Stimulated activated CD4-positive, alpha-beta T cell treated with anti-CD3 and anti-CD28 coated beads, TNF-alpha, amount 100 ng/mL, for 24 hours (primary cell): ENCODE measurements around the gene EMILIN1.
"Not testable (repeated sequence)": the region's sequence is repeated elsewhere in the genome, so short reads cannot be mapped to it uniquely, and the experiment has no call there.

ENCODE experiments used
- DNase-seq, 3 experiments: peaks; one replicate each; pipeline ENCODE4 v3.0.0-alpha.2; 2020; ENCODE audit warnings: low read depth in 3 of 3

EMILIN1 gene

DNA sequence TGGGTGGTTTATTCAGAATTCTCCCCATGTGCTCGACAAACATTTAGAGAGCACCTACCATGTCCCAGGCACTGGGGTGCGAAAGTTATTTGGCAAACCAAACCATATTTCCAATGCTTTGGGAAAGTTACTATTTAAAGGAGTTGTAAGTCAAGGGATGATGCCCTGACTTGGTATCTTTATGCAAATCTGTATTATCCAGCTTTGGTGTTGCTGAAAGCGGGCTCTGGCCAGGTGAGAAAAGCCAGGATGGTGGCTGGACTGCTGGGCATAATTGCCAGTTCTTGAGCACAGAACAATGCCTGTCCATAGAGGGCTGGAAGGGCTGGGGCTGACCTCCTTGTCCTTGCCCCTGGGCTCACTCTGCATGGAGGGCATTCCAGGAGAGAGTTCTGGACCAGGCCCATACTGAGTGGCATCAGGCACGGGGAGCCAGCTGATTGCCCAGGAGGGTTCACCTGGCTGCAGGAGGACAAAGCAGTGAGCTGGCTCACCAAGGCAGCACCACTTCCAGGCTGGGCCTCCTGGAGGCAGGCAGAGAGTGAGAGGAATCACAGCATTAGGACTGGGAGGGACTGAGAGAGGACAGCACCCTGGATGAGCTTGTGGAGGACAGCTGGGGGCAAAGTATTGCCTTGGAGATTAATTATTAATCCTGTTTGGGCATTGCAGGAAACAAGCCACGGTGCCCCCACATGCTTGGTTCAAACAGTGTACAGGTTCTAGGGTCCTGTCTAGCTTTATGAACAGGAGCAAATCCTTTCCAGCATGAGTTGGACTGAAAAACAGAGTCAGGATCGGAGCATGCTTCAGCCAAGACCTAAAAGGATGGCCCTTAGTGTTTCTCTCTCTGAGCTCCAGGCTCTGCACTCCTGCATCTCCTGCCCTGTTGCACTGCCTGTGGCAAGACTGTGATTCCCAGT lies 15.3 kb downstream of the EMILIN1 start:
- DNase-seq: no peak

GRCh38 chr2:27094353-27094984 lies 16.1 kb downstream of the EMILIN1 start:
- no peak for DNase-seq

- DNase-seq: no peak
These were observed 17.0 kb downstream of the EMILIN1 start for GRCh38 chr2:27095427-27095744.

DNA sequence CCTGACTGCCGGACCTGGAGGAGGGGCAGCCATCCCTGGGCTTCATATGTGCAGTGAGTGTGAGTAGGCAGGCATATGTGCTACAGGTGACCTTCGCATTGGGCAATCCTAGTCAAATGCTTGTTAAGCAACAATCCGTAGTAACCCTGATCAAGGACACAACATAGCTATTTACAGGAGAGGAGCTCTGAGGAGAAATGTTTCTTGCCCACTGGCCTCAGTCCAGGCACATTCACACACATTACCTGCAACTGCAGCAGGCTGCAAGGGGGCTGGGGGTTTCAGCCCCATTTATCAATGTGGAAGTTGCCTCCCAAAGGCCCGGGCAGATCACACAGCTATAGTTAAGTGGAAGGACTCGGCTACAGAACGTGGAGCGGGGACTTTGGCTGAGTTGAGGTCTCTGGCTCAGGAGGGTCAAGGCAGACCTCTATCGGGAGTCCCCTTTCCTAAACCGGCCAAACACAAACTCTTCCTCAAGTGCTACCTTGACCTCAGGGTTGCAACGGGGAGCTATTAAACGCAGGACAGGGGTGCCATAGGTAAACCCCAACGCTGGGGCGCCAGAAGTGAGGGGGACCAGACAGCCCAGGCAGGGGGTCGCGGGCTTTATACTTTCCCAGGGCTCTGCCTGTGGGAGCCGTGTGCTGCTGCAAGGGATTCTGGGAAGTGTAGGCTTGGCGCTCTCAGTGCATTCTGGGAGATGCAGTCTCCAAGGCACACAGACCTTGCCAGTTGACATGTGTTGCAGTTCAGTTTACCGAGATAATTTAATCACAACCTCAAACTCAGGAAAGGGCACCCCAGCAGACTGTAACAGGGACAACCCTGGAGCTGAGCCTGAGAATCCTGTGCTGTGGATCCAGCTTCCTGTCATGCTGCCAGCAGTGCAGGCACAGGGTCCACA lies 17.6 kb downstream of the EMILIN1 start:
- peak in 1 of 3 experiments; percentile 46 for DNase-seq

- DNase-seq: no peak
These were observed 18.4 kb downstream of the EMILIN1 start for GRCh38 chr2:27096748-27097297.

DNA sequence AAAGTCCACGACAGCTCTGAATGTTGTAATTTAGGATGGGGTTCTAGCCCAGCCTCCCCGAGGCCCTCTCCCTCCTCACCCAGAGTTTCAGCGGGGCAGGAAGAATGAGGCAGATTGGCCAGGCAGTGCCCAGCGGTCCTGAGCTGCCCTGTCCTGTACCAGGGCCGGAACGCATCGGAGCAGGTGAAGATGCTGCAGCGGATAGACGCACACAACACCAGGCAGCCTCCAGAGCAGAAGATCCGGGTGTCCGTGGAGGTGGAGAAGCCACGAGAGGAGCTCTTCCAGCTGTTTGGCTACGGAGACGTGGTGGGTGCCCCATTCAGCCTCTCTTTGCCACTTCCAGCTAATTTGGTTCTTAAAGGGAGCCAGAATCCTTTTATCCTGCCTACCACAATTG lies 18.9 kb downstream of the EMILIN1 start:
- no peak for DNase-seq

DNA sequence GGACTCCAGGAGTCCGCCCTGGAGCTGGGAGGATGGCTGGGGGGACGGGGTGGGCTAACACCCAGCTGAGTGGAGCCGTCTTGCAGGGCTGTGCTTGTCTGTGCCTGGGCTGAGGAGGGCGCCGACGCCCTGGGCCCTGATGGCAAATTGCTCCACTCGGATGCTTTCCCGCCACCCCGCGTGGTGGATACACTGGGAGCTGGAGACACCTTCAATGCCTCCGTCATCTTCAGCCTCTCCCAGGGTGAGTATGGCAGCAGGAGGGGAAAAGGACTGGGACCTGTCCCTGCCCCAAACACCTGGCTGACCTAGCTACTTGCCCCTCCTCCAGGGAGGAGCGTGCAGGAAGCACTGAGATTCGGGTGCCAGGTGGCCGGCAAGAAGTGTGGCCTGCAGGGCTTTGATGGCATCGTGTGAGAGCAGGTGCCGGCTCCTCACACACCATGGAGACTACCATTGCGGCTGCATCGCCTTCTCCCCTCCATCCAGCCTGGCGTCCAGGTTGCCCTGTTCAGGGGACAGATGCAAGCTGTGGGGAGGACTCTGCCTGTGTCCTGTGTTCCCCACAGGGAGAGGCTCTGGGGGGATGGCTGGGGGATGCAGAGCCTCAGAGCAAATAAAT lies 21.0 kb downstream of the EMILIN1 start:
- no peak for DNase-seq

DNA sequence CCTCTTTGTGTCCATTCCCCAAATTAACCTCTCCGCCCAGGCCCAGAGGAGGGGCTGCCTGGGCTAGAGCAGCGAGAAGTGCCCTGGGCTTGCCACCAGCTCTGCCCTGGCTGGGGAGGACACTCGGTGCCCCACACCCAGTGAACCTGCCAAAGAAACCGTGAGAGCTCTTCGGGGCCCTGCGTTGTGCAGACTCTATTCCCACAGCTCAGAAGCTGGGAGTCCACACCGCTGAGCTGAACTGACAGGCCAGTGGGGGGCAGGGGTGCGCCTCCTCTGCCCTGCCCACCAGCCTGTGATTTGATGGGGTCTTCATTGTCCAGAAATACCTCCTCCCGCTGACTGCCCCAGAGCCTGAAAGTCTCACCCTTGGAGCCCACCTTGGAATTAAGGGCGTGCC lies 21.6 kb downstream of the EMILIN1 start:
- no peak for DNase-seq

GRCh38 chr2:27102329-27102728 lies 23.9 kb downstream of the EMILIN1 start:
- no peak for DNase-seq

- DNase-seq: no peak
These were observed 27.6 kb downstream of the EMILIN1 start for GRCh38 chr2:27105981-27106380.

DNA sequence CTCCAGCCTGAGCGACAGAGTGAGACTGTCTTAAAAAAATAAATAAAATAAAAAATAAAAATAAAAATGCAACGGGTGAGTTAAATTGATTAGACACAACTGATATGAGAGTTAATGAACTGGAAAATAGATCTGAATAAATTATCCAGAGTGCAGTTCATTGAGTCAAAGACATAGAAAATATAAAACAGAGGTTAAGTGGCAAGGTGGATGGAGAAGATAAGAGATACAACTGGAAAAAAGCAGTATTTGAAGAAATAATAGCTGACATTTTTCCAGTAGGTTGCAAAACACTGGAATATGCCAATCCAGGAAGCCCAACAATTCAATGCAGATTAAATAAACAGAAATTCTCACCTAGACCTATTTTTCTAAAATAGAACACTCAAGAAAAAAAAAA lies 29.8 kb downstream of the EMILIN1 start:
- DNase-seq: no peak

DNA sequence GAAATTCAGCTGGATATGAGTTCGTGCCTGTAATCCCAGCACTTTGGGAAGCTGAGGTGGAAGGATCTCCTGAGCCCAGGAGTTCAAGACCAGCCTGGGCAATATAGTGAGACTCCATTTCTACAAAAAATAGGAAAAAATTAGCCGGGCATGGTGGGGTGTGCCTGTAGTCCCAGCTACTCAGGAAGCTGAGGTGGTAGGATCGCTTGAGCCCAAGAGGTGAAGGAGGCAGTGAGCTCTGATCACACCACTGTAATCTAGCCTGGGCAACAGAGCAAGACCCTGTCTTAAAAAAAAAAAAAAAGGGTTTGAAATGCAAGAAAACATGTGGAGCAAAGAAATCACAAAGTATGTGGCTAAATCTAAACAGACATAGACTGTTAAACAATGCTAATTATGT lies 30.7 kb downstream of the EMILIN1 start:
- DNase-seq: no peak

DNA sequence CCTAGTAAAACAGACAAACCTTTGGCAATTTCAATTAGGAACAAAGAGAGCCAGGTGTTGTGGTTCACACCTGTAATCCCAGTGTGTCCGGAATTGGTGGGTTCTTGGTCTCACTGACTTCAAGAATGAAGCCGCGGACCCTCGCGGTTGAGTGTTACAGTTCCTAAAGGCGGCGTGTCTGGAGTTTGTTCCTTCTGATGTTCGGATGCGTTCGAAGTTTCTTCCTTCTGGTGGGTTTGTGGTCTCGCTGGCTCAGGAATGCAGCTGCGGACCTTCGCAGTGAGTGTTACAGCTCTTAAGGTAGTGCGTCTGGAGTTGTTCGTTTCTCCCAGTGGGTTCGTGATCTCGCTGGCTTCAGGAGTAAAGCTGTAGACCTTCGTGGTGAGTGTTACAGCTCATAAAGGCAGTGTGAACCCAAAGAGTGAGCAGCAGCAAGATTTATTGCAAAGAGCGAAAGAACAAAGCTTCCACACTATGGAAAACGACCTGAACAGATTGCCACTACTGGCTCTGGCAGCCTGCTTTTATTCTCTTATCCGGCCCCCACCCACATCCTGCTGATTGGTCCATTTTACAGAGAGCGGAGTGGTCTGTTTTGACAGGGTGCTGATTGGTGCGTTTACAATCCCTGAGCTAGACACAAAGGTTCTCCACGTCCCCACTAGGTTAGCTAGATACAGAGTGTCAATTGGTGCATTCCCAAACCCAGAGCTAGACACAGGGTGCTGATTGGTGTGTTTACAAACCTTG lies 32.4 kb downstream of the EMILIN1 start:
- DNase-seq: not testable (repeated sequence)

- not testable (repeated sequence) for DNase-seq
These were observed 33.1 kb downstream of the EMILIN1 start for GRCh38 chr2:27111392-27112078.

GRCh38 chr2:27115519-27115918 lies 37.1 kb downstream of the EMILIN1 start:
- no peak for DNase-seq

GRCh38 chr2:27117995-27118524 lies 39.6 kb downstream of the EMILIN1 start:
- no peak for DNase-seq

GRCh38 chr2:27118525-27119329 lies 40.3 kb downstream of the EMILIN1 start, which contains the start of gene CGREF1:
Gene CGREF1, minus strand, starts transcription at chr2:27119128. Its CDS starts 14,762 bp downstream, at chr2:27104366.
- DNase-seq: peak in 1 of 3 experiments; percentile 22

- DNase-seq: not testable (repeated sequence)
These were observed 40.9 kb downstream of the EMILIN1 start for GRCh38 chr2:27119330-27119670.

- no peak for DNase-seq
These were observed 43.5 kb downstream of the EMILIN1 start for GRCh38 chr2:27121906-27122305.
